CD14-positive monocyte (primary cell): ENCODE data around the gene TP73. TPM values are rescaled to one million over a fixed set of nuclear protein-coding genes. Genes with fewer than 3 reads are reported as not detected.

Source experiments
- DNase-seq, 3 donors: peaks; one replicate each; pipeline ENCODE4 v3.0.0-alpha.2; 2011 to 2022
- H2AFZ ChIP-seq: 2 replicates; pipeline ENCODE4 v1.6.0; 2012; ENCODE audit warnings: mild to moderate bottlenecking, low read depth, low read length, inconsistent platforms; ENCODE audit not compliant: insufficient read depth, poor library complexity, severe bottlenecking
- H3K27ac ChIP-seq, 2 donors: 1 replicate in 1 of 2; 2 replicates in 1 of 2; pipeline ENCODE4 v1.5.1; 2012 to 2013; ENCODE audit warnings: low read length in 2 of 2, control low read depth in 1 of 2, inconsistent platforms in 1 of 2, low read depth in 1 of 2, mild to moderate bottlenecking in 1 of 2
- H3K27me3 ChIP-seq, 2 donors: one replicate each; pipeline versions ENCODE4 v1.6.0 to v1.6.1; 2011 to 2013; ENCODE audit warnings: low read length in 2 of 2; ENCODE audit not compliant: control insufficient read depth in 2 of 2, insufficient read depth in 2 of 2
- H3K36me3 ChIP-seq, 2 donors: replicated peaks in 1 of 2; 1 replicate in 1 of 2; 2 replicates in 1 of 2; pipeline versions ENCODE4 v1.5.1 to v1.6.1; 2012 to 2013; ENCODE audit warnings: low read length in 2 of 2, control low read depth in 1 of 2, inconsistent platforms in 1 of 2, mild to moderate bottlenecking in 1 of 2; ENCODE audit not compliant: insufficient read depth in 2 of 2, control insufficient read depth in 1 of 2
- H3K4me1 ChIP-seq, 2 donors: 1 replicate in 1 of 2; 2 replicates in 1 of 2; pipeline versions ENCODE4 v1.5.1 to v1.6.1; 2012 to 2013; ENCODE audit warnings: low read length in 2 of 2, control low read depth in 1 of 2, inconsistent platforms in 1 of 2, mild to moderate bottlenecking in 1 of 2, moderate library complexity in 1 of 2; ENCODE audit not compliant: insufficient read depth in 2 of 2, control insufficient read depth in 1 of 2
- H3K4me2 ChIP-seq: replicated peaks from 2 replicates; pipeline ENCODE3; 2012; ENCODE audit warnings: low read length, moderate library complexity, mild to moderate bottlenecking; ENCODE audit not compliant: poor library complexity, severe bottlenecking; ENCODE audit errors: extremely low read depth
- H3K4me3 ChIP-seq, 3 experiments: fragments of 200-600 bp in 1 of 3; sonication (generic) in 1 of 3; replicated peaks in 1 of 3; 1 replicate in 2 of 3; 2 replicates in 1 of 3; pipeline ENCODE4 v1.5.1; 2011 to 2013; ENCODE audit warnings: low read length in 3 of 3, mild to moderate bottlenecking in 3 of 3, control low read depth in 2 of 3, low read depth in 2 of 3, inconsistent platforms in 1 of 3, moderate library complexity in 1 of 3
- H3K79me2 ChIP-seq: 2 replicates; pipeline ENCODE4 v1.6.0; 2012; ENCODE audit warnings: mild to moderate bottlenecking, control low read depth, inconsistent platforms, low read length, moderate library complexity; ENCODE audit not compliant: insufficient read depth
- H3K9ac ChIP-seq: 2 replicates; pipeline ENCODE4 v1.6.0; 2017; ENCODE audit warnings: low read length, mild to moderate bottlenecking; ENCODE audit not compliant: insufficient read depth, poor library complexity, severe bottlenecking
- H3K9me3 ChIP-seq, 2 donors: replicated peaks in 1 of 2; 1 replicate in 1 of 2; 2 replicates in 1 of 2; pipeline versions ENCODE4 v1.5.1 to v1.6.1; 2012 to 2013; ENCODE audit warnings: low read length in 2 of 2, control low read depth in 1 of 2; ENCODE audit not compliant: control insufficient read depth in 1 of 2, insufficient read depth in 1 of 2
- H4K20me1 ChIP-seq: 2 replicates; pipeline ENCODE4 v1.6.0; 2012; ENCODE audit warnings: mild to moderate bottlenecking, low read length, control low read depth, moderate library complexity; ENCODE audit not compliant: insufficient read depth
- H3K27ac Mint-ChIP-seq, 7 donors: one replicate each; pipeline ENCODE4 v1.8.0; 2020; ENCODE audit warnings: mild to moderate bottlenecking in 7 of 7, mixed read lengths in 7 of 7, moderate library complexity in 6 of 7, inconsistent platforms in 2 of 7
- H3K27me3 Mint-ChIP-seq, 3 donors: one replicate each; pipeline ENCODE4 v1.8.0; 2021 to 2022; ENCODE audit warnings: low read depth in 3 of 3, mild to moderate bottlenecking in 3 of 3, mixed read lengths in 3 of 3, moderate library complexity in 3 of 3, inconsistent platforms in 1 of 3
- H3K36me3 Mint-ChIP-seq, 2 donors: one replicate each; pipeline ENCODE4 v1.8.0; 2020; ENCODE audit warnings: mixed read lengths in 2 of 2, inconsistent platforms in 1 of 2, mild to moderate bottlenecking in 1 of 2
- H3K4me1 Mint-ChIP-seq: one replicate; pipeline ENCODE4 v1.8.0; 2020; ENCODE audit warnings: mild to moderate bottlenecking, mixed read lengths
- H3K4me3 Mint-ChIP-seq, 2 donors: one replicate each; pipeline ENCODE4 v1.8.0; 2020; ENCODE audit warnings: mild to moderate bottlenecking in 2 of 2, mixed read lengths in 2 of 2, moderate library complexity in 1 of 2
- H3K9me3 Mint-ChIP-seq, 7 donors: one replicate each; pipeline ENCODE4 v1.8.0; 2020 to 2022; ENCODE audit warnings: mixed read lengths in 7 of 7, mild to moderate bottlenecking in 6 of 7, moderate library complexity in 6 of 7, inconsistent platforms in 2 of 7
- WGBS: methylation state at CpG from one replicate; pipeline ENCODE4 v1.1.5; 2013; ENCODE audit warnings: missing lambda C conversion rate; ENCODE audit not compliant: insufficient coverage; 5-methylcytosine and 5-hydroxymethylcytosine counted together
- intact Hi-C, 2 donors: fragments of 100-400 bp; cut with micrococcal nuclease; formaldehyde crosslinking; loops; one replicate each; pipeline versions ENCODE4 v1.15.0 to v1.15.1; 2023
- polyA plus RNA-seq, 3 donors: library from polyadenylated mRNA; depleted of rRNA in 1 of 3; unstranded in 2 of 3; stranded (reverse) in 1 of 3; fragments of 300-500 nt in 2 of 3; fragments of >200 nt in 1 of 3; fragmentation: Illumina TruSeq in 2 of 3; gene quantifications; 1 replicate in 2 of 3; 2 replicates in 1 of 3; pipeline ENCODE4 v1.2.3, GENCODE V29; 2012 to 2021
- TF ChIP-seq, protein P1 (sequence below): fragments of 200-600 bp; IDR thresholded peaks from one replicate; pipeline ENCODE4 v1.8.0; 2022; ENCODE audit warnings: antibody characterized with exemption, mild to moderate bottlenecking

Gene TP73
- polyA plus RNA-seq, 3 donors = 0.21 to 0.42 TPM; not detected in 1

DNA sequence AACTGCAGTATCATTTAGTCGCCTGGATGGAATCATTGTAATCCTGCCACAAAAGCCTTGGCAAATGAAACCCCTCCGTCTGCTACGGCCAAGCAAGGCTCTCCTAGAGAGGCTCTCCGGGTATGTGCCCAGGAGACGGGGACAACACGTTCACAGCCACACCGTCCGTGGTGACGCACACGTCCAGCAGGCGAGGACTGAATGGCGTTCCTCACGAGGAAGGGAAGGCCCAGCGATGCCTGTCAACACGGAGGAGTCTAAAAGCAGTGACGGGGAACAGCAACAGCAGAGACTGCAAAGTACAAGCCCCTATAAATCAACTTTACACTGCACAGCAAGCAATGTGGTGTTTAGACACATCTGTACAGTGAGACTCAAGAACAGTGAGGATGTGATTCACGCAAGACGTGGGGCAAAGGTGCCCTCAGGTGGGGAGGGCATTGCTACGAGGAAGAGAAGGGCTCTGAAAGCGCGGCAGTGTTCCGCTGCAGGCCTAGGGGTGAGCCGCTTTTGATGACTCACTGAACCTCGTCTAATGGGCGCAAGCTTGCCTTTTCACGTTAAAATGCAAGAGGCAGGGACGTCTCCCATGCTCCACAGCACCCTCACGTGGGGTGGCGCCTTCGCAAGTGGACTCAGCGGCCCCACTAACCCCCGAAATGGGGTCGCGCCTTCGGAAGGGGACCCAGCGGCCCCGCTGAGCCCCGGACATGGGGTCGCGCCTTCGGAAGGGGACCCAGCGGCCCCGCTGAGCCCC lies 9.2 kb upstream of the TP73 start:
- Mint-ChIP-seq H3K27me3 (peaks cover 0 to 3% (median 0%) of the 10 kb centered on the region in 3 donors), H3K4me1 (peaks cover 2% of the 10 kb centered on the region), H3K27ac (peak overlapping the region in 1 of 7 donors; percentile 5), H3K9me3 (peaks cover 0 to 3% (median 0%) of the 10 kb centered on the region in 7 donors), H3K36me3 (peaks cover 65 to 83% of the 10 kb centered on the region in 2 donors), H3K4me3 (no peak overlapping the region)
- H3K36me3 ChIP-seq = peaks cover 60 to 92% of the 10 kb centered on the region in 2 donors
- no peaks in the 10 kb centered on the region for H3K79me2 ChIP-seq
- DNase-seq = no peak
- TF ChIP-seq, protein P1, sequence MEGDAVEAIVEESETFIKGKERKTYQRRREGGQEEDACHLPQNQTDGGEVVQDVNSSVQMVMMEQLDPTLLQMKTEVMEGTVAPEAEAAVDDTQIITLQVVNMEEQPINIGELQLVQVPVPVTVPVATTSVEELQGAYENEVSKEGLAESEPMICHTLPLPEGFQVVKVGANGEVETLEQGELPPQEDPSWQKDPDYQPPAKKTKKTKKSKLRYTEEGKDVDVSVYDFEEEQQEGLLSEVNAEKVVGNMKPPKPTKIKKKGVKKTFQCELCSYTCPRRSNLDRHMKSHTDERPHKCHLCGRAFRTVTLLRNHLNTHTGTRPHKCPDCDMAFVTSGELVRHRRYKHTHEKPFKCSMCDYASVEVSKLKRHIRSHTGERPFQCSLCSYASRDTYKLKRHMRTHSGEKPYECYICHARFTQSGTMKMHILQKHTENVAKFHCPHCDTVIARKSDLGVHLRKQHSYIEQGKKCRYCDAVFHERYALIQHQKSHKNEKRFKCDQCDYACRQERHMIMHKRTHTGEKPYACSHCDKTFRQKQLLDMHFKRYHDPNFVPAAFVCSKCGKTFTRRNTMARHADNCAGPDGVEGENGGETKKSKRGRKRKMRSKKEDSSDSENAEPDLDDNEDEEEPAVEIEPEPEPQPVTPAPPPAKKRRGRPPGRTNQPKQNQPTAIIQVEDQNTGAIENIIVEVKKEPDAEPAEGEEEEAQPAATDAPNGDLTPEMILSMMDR = no peak
- H3K4me3 ChIP-seq = no peak overlapping the region
- WGBS = 95% methylated on average over 28 of the region's 43 CpGs
- H3K9ac ChIP-seq = no peak overlapping the region
- intact Hi-C loops = no loop called here
- no peak overlapping the region for H3K27ac ChIP-seq
- peaks cover 19% of the 10 kb centered on the region for H4K20me1 ChIP-seq
- no peak overlapping the region for H2AFZ ChIP-seq
- H3K4me2 ChIP-seq = no peak overlapping the region
- H3K27me3 ChIP-seq = no peaks in the 10 kb centered on the region
- no peaks in the 10 kb centered on the region for H3K4me1 ChIP-seq
- H3K9me3 ChIP-seq = no peaks in the 10 kb centered on the region

DNA sequence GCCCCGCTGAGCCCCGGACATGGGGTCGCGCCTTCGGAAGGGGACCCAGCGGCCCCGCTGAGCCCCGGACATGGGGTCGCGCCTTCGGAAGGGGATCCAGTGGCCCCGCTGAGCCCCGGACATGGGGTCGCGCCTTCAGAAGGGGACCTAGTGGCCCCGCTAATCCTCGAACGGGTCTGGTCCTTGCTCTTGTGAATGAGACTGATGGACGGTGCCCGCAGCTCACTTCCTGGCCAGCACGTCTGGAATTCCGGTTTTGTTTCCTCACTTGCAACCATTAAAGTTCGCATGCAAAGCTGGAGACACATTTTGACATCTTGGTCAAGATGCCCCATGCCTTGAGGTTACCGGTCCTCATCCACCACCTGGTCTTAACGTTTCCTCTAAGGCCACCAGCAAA lies 8.0 kb upstream of the TP73 start:
- WGBS = 91% methylated on average over 16 of the region's 25 CpGs
- Mint-ChIP-seq H3K27me3 (peaks cover 0 to 3% (median 0%) of the 10 kb centered on the region in 3 donors), H3K27ac (no peak overlapping the region), H3K4me3 (no peak overlapping the region), H3K36me3 (peaks cover 61 to 74% of the 10 kb centered on the region in 2 donors), H3K9me3 (peaks cover 0 to 3% (median 0%) of the 10 kb centered on the region in 7 donors), H3K4me1 (peaks cover 13% of the 10 kb centered on the region)
- Histone ChIP-seq H3K79me2 (peaks cover 3% of the 10 kb centered on the region), H3K4me2 (no peak overlapping the region), H3K4me1 (peaks cover 8 to 11% of the 10 kb centered on the region in 2 donors), H3K9ac (no peak overlapping the region), H3K4me3 (no peak overlapping the region), H3K36me3 (peaks cover 48 to 83% of the 10 kb centered on the region in 2 donors), H3K9me3 (no peaks in the 10 kb centered on the region), H3K27me3 (no peaks in the 10 kb centered on the region), H4K20me1 (peaks cover 24% of the 10 kb centered on the region), H2AFZ (no peak overlapping the region), H3K27ac (no peak overlapping the region)
- TF ChIP-seq, protein P1 = no peak
- DNase-seq = no peak
- intact Hi-C loops = no loop called here
